HG03103 (cell line): ENCODE data around the gene TMEM272.

ENCODE experiments used
- ATAC-seq: cut with Tn5 transposase; IDR thresholded peaks from one replicate; pipeline ENCODE4 v1.9.1; 2021; ENCODE audit warnings: low read depth; ENCODE audit not compliant: unreplicated experiment

TMEM272 gene

DNA sequence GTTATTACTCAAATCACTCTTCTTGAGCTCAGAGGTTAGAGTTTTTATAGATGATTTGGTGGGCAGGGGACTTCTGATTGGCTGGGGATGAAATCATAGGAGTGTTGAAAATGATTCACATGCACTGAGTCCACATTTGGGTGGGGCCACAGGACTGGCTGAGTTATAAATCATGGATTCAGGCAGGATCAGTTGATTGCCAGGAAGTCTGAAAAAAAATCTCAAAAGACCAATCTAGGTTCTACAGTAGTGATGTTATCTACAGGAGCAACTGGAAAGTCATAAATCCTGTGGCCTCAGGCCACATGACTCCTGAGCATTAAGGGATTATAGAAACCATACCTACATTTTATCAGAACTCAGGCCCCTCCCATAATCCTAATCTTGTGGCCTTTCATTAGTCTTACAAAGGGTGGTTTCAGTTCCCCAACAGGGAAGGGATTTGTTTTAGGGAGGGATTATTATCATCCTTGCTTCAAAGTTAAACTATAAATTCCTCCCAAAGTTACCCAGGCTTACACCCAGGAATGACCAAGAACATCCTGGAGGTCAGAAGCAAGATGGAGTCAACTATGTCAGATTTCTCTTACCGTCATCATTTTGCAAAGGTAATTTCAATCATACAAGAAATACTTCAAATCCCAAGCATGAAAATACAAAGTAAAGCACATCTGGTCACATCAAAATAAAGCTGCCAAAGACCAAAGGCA, 11.2 kb upstream of the TMEM272 start:
- ATAC-seq: no peak

DNA sequence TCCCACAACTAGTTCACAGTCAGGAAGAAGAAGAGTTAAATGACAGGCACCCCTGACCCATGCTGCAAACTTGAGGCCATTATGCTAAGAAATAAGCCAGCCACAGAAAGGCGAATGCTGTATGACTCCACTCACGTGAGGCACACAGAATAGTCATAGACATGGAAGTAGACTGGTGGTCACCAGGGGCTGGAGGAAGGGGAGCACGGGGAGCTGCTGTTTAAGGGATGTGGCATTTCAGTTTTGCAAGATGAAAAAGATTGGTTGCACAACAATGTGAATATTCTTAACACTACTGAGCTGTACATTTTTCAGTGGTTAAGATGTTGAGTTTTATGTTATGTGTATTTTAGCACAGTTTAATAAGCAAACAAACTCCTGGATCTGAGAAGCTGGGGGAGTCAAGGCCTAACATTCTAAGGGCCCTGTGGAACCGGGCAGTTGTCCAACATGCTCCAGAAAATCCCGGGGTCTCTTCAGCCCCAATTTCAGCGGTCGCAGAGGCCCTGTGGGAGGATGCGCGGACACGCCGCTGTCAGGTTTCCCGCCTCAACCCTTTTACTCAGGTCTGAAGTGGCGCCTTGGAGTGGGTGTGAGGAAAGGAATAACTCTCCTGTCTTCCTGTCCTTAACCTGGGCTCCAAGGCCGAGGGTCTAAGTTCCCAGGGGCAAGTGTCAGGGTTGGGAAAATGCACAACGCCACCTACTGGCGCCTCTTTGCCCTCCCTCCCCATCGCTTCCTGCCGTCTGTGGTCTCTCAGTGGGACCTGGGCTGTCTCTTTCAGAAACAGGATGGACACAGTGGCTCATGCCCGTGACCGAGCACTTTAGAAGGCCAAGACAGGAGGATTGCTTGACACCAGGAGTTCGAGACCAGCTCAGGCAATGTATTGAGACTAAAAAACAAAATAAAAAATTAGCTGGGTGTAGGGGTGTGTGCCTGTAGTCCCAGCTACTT, 4.4 kb upstream of the TMEM272 start:
- ATAC-seq: no peak

DNA sequence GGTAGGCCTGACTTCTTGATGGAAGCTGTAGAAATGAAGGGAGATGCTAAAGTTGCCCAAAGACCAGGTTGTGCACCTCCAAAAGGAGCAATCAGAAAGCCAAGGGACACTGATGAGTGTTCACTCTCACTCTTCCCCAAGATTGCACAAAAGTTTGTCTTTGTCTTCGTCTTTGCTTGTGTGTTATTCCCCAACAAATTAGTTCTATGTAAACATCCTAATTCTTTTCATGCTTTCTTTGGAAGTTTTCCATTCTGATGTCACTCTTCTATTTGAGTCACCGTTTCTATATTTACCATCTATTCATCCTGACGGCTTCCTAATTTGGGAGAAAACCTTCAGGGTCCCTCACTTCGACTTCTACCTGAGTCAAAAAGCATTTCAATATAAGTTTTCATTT, 3.7 kb upstream of the TMEM272 start:
- ATAC-seq: no peak

DNA sequence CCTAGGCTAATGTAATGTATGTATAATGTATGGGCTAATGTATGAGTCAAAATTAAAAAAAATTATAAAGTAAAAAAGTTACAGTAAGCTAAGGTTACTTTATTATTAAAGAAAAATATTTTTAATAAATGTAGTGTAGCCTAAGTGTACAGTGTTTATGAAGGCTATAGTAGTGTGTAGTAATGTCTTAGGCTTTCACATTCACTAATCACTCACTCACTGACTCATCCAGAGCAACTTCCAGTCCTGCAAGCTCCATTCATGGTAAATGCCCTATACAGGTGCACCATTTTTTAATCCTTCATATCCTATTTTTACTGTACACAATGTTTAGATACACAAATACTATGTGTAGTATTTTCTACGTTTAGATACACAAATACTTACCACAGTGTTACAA, 1.8 kb upstream of the TMEM272 start:
- no peak for ATAC-seq

- no peak for ATAC-seq
Measured at GRCh38 chr13:51845574-51846318, 769 bp upstream of the TMEM272 start.

DNA sequence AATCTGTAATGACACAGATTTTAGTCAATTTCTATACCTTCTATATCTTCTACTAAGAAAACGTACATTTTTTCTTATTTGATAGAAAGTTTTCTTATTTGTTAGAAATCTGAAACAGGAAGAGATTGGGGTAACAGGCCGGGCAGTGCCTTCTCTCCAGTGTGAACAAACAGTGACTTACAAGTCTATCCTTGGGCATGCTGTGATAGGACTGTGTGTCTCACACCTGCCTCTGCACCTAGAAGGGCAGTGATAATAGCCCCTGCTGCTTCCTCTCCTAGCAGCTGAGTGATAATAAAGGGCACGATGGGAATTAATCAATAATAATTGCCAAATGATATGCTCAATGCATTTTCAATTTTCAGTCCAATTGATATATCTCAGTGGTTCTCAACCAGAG, 1.4 kb downstream of the TMEM272 start:
- no peak for ATAC-seq

- no peak for ATAC-seq
Measured at GRCh38 chr13:51841732-51842131, 3.2 kb downstream of the TMEM272 start.

- no peak for ATAC-seq
Measured at GRCh38 chr13:51840917-51841316, 4.1 kb downstream of the TMEM272 start.

GRCh38 chr13:51839711-51840540, 5.1 kb downstream of the TMEM272 start:
- no peak for ATAC-seq

GRCh38 chr13:51838240-51838846, 6.6 kb downstream of the TMEM272 start:
- ATAC-seq: no peak

DNA sequence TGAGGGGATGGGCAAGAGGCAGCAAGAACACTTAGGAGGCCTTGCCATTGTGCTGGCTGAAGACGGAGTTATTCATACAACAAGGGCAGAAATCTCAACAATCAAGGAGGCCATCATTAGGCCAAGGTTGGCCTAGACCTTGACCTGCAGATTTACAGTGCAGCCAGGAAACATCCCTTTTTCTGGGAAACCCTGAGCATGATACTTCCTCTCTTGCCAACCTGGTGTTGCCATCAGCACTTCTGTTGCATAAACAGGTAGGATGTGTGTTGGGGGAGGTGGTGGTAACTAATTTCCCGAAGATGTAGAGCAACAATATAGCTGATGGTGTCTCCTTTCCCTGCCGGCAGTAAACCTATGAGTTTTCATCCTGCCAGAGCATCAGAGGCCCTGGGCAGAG, 8.0 kb downstream of the TMEM272 start:
- ATAC-seq: no peak

DNA sequence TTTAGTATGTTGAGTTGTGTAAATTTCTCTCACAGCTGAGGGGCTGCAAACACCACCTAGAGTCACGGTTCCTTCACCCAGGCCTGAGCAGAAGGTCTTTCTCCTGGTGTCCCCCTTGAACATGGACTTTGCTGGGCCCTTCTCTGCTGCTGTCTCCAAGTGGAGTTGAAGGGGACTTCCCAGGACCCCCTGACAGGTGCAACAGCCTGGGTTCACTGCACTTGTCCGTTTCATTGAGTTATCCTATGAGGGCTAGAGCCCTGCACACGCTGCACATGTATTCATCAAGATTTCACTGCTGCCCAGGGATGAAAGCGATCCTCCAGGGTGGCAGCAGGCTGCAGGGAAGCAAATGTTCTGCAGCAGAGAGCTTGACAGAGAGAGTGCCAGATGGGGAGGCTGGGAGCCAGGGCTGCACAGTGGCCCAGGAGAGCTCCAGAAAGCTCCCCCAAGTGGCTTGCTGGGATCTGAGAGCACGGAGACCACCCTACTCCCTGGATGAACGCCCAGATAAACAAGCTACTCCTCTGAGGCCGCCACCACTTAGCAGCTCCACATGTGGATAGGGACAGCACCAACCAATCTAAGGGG, 10.3 kb downstream of the TMEM272 start:
- ATAC-seq: no peak

- no peak for ATAC-seq
Measured at GRCh38 chr13:51833980-51834379, 11.0 kb downstream of the TMEM272 start.

DNA sequence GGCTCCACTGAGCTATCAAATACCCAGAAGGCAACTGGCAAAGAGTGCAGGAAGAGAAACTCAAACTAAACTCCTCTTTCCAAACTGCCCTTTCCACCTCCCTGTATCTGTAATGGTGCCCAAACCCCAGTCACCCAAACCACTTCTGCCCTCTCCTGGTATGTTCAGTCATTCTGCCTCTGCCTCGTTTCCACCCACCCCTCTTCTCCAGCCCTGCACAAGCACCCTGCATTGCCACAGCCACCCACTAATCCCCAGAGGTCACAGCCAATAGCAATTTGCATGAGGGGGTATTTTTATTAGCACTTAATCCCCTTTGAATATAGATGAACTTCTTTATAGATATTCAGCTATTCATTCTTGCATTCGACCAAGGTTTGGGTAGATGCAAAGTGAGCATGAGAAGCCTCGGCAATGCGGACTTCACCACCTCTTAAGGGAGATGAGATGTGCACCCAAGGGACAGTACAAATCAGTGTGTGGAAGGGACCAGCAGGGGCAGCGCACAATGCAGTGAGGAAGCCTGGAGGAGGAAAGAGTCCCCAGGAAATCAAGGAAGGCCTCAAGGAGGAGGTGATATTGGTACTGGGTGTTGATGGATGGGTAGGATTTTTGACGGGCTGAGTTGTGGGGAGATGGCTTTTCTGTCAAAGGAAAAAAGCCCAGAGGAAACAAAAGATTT, 12.4 kb downstream of the TMEM272 start:
- ATAC-seq: no peak

GRCh38 chr13:51831519-51831918, 13.5 kb downstream of the TMEM272 start:
- ATAC-seq: no peak

- ATAC-seq: no peak
Measured at GRCh38 chr13:51829568-51829899, 15.4 kb downstream of the TMEM272 start.

GRCh38 chr13:51828730-51829567, 16.0 kb downstream of the TMEM272 start:
- no peak for ATAC-seq

DNA sequence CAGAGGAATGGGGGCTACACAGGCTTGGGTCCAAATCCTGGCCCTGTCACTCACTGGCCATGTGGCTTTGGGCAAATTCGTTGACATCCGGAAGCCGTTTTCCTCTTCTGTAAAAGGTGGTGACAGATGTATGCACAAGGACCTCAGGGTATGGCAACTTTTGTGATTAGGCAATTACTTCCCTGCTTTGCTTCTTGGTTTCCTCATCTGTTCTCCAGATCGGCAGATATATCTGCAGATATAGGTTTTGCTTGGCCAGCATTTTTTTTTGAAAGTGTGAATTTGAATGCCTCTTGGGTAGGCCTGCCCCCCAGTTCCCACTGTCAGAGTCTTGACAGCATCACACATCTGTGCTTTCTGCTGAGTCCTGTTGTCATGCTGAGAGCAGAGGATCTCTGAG, 17.7 kb downstream of the TMEM272 start:
- ATAC-seq: no peak
